ENCODE results near the gene DYRK3. TPM values are rescaled to one million over a fixed set of nuclear protein-coding genes. Genes with fewer than 3 reads are reported as not detected.

The DYRK3 gene
- total RNA-seq, 1 donor from 2014 or later: 9.1 TPM

GRCh38 chr1:206643118-206643698 lies 7.9 kb downstream of the DYRK3 start:
- H3K9me3 Mint-ChIP-seq (ENCODE audit: low read depth): no peaks in the 10 kb centered on the region
- TF ChIP-seq, protein P1, sequence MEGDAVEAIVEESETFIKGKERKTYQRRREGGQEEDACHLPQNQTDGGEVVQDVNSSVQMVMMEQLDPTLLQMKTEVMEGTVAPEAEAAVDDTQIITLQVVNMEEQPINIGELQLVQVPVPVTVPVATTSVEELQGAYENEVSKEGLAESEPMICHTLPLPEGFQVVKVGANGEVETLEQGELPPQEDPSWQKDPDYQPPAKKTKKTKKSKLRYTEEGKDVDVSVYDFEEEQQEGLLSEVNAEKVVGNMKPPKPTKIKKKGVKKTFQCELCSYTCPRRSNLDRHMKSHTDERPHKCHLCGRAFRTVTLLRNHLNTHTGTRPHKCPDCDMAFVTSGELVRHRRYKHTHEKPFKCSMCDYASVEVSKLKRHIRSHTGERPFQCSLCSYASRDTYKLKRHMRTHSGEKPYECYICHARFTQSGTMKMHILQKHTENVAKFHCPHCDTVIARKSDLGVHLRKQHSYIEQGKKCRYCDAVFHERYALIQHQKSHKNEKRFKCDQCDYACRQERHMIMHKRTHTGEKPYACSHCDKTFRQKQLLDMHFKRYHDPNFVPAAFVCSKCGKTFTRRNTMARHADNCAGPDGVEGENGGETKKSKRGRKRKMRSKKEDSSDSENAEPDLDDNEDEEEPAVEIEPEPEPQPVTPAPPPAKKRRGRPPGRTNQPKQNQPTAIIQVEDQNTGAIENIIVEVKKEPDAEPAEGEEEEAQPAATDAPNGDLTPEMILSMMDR (IDR thresholded peaks at IDR 0.05; ENCODE audit: unreplicated experiment): no peak

GRCh38 chr1:206646504-206646903 lies 11.2 kb downstream of the DYRK3 start:
- Mint-ChIP-seq H3K36me3 (ENCODE audit: insufficient read depth) (peaks cover 12% of the 10 kb centered on the region), H3K4me1 (ENCODE audit: low read depth) (no peaks in the 10 kb centered on the region), H3K9me3 (ENCODE audit: low read depth) (no peaks in the 10 kb centered on the region), H3K27me3 (no peaks in the 10 kb centered on the region), H3K4me3 (ENCODE audit: low read depth) (no peak overlapping the region), H3K27ac (no peak overlapping the region)
- TF ChIP-seq, protein P1 (IDR thresholded peaks at IDR 0.05; ENCODE audit: unreplicated experiment): no peak
- no peak for DNase-seq (ENCODE audit: low spot score, unreplicated experiment)

More at GRCh38 chr1:206643118-206643698, 7.9 kb downstream of the DYRK3 start:
- H3K27me3 Mint-ChIP-seq: no peaks in the 10 kb centered on the region
- peaks cover 11% of the 10 kb centered on the region for H3K36me3 Mint-ChIP-seq (ENCODE audit: insufficient read depth)
- no peak overlapping the region for H3K4me3 Mint-ChIP-seq (ENCODE audit: low read depth)
- DNase-seq (ENCODE audit: low spot score, unreplicated experiment): no peak
- H3K4me1 Mint-ChIP-seq (ENCODE audit: low read depth): no peaks in the 10 kb centered on the region
- H3K27ac Mint-ChIP-seq: no peak overlapping the region

DNA sequence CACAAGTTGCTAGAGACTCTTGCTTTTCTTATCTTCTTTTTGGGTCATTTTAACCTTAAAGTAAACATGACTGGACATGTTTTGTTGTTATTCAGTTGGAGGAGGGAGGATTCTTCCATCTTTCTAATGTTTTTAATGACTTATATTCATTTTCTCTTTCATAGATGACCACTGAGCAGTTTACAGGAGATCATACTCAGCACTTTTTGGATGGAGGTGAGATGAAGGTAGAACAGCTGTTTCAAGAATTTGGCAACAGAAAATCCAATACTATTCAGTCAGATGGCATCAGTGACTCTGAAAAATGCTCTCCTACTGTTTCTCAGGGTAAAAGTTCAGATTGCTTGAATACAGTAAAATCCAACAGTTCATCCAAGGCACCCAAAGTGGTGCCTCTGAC lies 11.9 kb downstream of the DYRK3 start:
- no peak for DNase-seq (ENCODE audit: low spot score, unreplicated experiment)
- Mint-ChIP-seq H3K9me3 (ENCODE audit: low read depth) (no peaks in the 10 kb centered on the region), H3K36me3 (ENCODE audit: insufficient read depth) (peaks cover 14% of the 10 kb centered on the region), H3K27ac (no peak overlapping the region), H3K27me3 (no peaks in the 10 kb centered on the region), H3K4me3 (ENCODE audit: low read depth) (no peak overlapping the region), H3K4me1 (ENCODE audit: low read depth) (no peaks in the 10 kb centered on the region)
- TF ChIP-seq, protein P1 (IDR thresholded peaks at IDR 0.05; ENCODE audit: unreplicated experiment): no peak

- TF ChIP-seq, protein P1 (IDR thresholded peaks at IDR 0.05; ENCODE audit: unreplicated experiment): no peak
- no peaks in the 10 kb centered on the region for H3K9me3 Mint-ChIP-seq (ENCODE audit: low read depth)
- H3K4me3 Mint-ChIP-seq (ENCODE audit: low read depth): no peak overlapping the region
- no peak overlapping the region for H3K27ac Mint-ChIP-seq
- H3K36me3 Mint-ChIP-seq (ENCODE audit: insufficient read depth): peaks cover 14% of the 10 kb centered on the region
- H3K27me3 Mint-ChIP-seq: no peaks in the 10 kb centered on the region
- no peaks in the 10 kb centered on the region for H3K4me1 Mint-ChIP-seq (ENCODE audit: low read depth)
- DNase-seq (ENCODE audit: low spot score, unreplicated experiment): no peak
Measured at GRCh38 chr1:206649261-206649921, 14.1 kb downstream of the DYRK3 start.

GRCh38 chr1:206651014-206651413 lies 15.7 kb downstream of the DYRK3 start:
- no peak for DNase-seq (ENCODE audit: low spot score, unreplicated experiment)
- no peaks in the 10 kb centered on the region for H3K4me1 Mint-ChIP-seq (ENCODE audit: low read depth)
- no peaks in the 10 kb centered on the region for H3K27me3 Mint-ChIP-seq
- no peak overlapping the region for H3K27ac Mint-ChIP-seq
- TF ChIP-seq, protein P1 (IDR thresholded peaks at IDR 0.05; ENCODE audit: unreplicated experiment): no peak
- H3K4me3 Mint-ChIP-seq (ENCODE audit: low read depth): no peak overlapping the region
- no peaks in the 10 kb centered on the region for H3K9me3 Mint-ChIP-seq (ENCODE audit: low read depth)
- H3K36me3 Mint-ChIP-seq (ENCODE audit: insufficient read depth): peaks cover 14% of the 10 kb centered on the region
